AG04449 (cell line): ENCODE measurements around the gene RNF130.
A peak's percentile ranks its signal among the peaks of the same experiment; 100 is the strongest.

ENCODE experiments used
- CTCF ChIA-PET: fragments of 350-600 bp; formaldehyde crosslinking; extraction: SDS; loops from one replicate; lab custom pipeline; 2021; ENCODE audit warnings: antibody characterized with exemption; lab: Yijun Ruan, JAX
- POLR2A ChIA-PET: fragments of 400-600, 350-600 bp; formaldehyde crosslinking; extraction: SDS; loops from one replicate; lab custom pipeline; 2020; ENCODE audit warnings: antibody characterized with exemption, inconsistent platforms; lab: Yijun Ruan, JAX
- DNase-seq: peaks from one replicate; pipeline ENCODE4 v3.0.0-alpha.2; 2010; ENCODE audit warnings: low read depth, low spot score
- H3K4me3 ChIP-seq: 2 replicates; pipeline ENCODE4 v1.5.1; 2011; ENCODE audit warnings: low read depth, mild to moderate bottlenecking, control low read depth, low read length
- TF ChIP-seq, protein P1 (sequence below): IDR thresholded peaks from one replicate; pipeline ENCODE4 v1.5.1; 2011; ENCODE audit warnings: mild to moderate bottlenecking, moderate library complexity, low read length, control low read depth, inconsistent platforms; ENCODE audit not compliant: insufficient read depth; ENCODE audit errors: missing control alignments

The RNF130 gene

DNA sequence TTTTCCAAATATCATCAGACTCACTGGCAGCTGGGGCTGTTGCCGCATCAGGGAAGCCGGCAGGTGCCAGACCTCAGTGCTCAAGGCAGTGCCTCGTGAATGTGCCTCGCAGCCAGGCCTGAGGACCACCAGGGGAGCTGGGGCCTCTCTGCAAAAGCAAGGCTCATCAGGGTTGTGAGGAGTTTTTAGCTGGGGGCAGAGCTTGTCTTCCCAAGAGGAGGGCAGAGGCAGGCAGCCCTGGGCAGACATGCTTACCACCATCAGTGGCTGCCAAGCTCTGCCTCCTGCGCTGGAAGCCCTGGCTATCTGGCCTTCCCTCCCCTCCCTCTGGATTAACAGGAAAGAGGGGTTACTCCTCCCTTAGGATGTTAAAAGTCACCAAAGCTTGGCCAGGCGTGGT is 155.0 kb downstream of the RNF130 start:
- CTCF ChIA-PET: interaction anchor here (1.5 to 1.8 kb wide), 2 partner anchors 8 to 9 kb away, joined by 6 read pairs; no protein-coding TSS in a partner anchor
- TF ChIP-seq, protein P1, sequence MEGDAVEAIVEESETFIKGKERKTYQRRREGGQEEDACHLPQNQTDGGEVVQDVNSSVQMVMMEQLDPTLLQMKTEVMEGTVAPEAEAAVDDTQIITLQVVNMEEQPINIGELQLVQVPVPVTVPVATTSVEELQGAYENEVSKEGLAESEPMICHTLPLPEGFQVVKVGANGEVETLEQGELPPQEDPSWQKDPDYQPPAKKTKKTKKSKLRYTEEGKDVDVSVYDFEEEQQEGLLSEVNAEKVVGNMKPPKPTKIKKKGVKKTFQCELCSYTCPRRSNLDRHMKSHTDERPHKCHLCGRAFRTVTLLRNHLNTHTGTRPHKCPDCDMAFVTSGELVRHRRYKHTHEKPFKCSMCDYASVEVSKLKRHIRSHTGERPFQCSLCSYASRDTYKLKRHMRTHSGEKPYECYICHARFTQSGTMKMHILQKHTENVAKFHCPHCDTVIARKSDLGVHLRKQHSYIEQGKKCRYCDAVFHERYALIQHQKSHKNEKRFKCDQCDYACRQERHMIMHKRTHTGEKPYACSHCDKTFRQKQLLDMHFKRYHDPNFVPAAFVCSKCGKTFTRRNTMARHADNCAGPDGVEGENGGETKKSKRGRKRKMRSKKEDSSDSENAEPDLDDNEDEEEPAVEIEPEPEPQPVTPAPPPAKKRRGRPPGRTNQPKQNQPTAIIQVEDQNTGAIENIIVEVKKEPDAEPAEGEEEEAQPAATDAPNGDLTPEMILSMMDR: no peak
- POLR2A ChIA-PET: no interaction called here
- DNase-seq: no peak
- no peak overlapping the region for H3K4me3 ChIP-seq

DNA sequence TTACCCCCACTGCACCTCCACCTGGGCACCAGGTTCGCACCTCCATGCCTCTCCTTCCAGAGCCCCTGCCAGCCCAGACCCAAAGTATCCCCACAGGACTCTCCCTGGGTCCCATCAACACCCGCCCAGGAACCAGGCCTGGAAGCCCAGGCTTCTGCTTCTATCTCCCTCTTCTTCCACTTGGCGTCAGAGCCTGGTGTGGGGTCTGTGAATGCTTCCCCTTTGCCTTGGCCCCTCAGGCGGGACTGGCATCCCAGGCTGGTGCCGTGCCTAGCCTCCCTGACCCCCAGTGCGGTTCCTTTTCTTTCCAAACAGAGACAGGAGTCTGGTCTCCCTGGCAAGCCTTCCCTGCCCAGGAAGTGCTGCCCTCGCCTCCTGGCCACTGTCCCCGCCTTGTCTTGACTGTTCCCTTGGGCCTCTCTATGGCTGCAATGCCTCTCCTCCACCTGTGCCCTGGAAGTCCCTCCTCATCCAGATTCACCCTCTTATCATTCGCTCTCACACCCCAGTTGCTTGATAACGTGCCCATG is 156.1 kb downstream of the RNF130 start:
- ChIA-PET POLR2A (no interaction called here), CTCF (no interaction called here)
- no peak overlapping the region for H3K4me3 ChIP-seq
- DNase-seq: no peak
- TF ChIP-seq, protein P1: no peak

DNA sequence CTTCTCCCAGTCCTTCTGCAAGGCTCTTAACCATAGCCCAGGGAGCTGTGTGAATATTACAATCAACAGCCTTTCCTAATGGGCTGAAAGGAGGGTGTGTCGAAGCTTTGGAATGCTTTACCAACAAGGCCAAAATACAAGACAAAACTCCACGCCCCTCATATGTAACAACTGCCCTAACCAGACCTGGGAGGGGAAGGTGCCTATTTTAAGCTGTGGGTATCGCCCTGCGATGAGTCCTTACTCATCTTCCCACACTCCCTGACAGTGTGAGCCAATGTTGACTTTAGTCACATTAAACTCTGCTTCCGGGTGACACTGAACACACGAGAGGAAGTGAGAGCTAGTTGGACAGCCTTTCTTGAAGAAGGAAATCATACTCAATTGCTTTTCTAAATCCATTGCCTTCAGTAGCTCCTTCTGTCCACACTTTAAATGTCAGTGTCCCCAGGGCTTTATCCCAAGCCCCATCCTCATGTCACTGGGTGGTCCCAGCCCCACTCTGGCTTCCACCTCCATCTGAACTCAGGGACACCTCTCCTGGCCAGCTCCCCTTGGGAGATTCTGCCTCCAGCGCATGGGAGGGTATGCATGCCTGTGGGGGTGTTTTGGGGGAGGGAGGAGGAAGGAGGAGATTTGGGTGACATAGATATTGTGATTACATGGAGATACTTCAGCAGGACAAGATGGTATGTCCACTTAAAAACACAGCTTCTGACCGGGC is 157.4 kb downstream of the RNF130 start:
- TF ChIP-seq, protein P1: no peak
- ChIA-PET POLR2A (no interaction called here), CTCF (interaction anchor here (1.7 kb wide), 1 partner anchor 11 kb away, joined by 4 read pairs; no protein-coding TSS in a partner anchor)
- no peak overlapping the region for H3K4me3 ChIP-seq
- peak; percentile 4 for DNase-seq

DNA sequence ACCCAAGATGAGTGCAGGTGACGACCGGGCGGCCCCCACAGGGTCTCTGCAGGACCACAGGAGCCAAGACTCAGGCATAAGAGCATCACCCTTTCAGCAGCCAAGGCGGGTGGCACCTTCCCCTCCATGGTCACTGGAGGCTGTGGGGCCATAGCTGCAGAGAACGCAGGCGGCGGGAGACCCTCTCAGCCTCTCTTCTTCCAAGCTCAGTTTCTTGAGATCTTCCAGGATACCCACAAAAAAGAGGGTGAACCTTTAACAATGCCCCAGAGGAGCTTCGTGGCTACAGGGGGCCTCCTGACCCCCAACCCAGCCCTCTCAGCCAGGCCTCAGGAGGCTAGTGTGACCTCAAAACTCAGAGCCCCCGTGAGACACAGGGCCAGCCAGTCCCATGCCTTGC is 158.1 kb downstream of the RNF130 start:
- no peak overlapping the region for H3K4me3 ChIP-seq
- ChIA-PET POLR2A (no interaction called here), CTCF (interaction anchor here (1.7 kb wide), 1 partner anchor 12 kb away, joined by 4 read pairs; no protein-coding TSS in a partner anchor)
- no peak for DNase-seq
- TF ChIP-seq, protein P1: no peak

DNA sequence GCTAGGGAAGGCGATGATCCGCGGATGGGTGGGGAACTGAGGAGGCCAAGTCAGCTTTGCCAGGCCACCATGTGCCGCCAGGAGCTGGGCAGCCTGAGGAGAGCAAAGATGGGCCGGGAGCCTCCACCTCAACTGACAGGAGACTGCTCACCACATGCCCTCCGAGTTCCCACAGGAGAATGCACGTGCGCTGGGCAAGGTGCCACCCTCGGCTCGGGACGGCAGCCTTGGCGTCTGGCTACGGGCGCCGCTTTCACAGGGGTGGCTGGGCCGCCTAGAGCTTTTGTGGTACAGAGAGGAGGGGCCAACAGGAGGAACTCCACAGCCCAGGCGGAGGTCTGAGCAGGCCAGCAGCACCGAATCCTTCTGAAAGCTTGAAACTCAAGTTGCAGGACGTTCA is 158.6 kb downstream of the RNF130 start:
- DNase-seq: no peak
- POLR2A ChIA-PET: no interaction called here
- CTCF ChIA-PET: no interaction called here
- H3K4me3 ChIP-seq: no peak overlapping the region
- TF ChIP-seq, protein P1: no peak

DNA sequence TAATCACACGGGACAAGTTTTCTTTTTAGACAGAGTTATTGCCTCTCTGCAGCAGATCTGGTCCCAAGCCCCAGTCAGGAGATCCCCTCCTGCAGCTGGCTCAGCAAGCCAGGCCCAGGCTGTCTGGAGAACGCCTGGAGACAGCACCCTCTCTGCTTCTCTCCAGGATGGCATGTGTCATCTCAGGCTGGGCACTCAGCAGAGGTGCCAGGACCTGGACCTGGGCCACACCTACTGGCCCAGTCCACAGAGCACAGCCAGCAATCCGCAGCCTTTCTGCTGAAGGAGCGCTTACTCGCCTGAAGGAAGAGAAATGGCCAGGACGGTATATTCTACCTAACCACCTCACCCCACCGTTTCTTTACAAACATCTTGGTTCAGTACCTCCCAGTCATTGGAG is 159.2 kb downstream of the RNF130 start:
- DNase-seq: no peak
- no peak overlapping the region for H3K4me3 ChIP-seq
- ChIA-PET CTCF (interaction anchor here (0.7 kb wide), 1 partner anchor 10 kb away, joined by 3 read pairs; no protein-coding TSS in a partner anchor), POLR2A (no interaction called here)
- TF ChIP-seq, protein P1: no peak
